Bronchial epithelial cell (primary cell): Measurements from ENCODE around the gene CHST3. TPM values are rescaled to one million over a fixed set of nuclear protein-coding genes. Genes with fewer than 3 reads are reported as not detected.

ENCODE experiments used
- DNase-seq: peaks from one replicate; pipeline ENCODE4 v3.0.0-alpha.2; 2010; ENCODE audit warnings: low read depth
- FAIRE-seq: peaks from 2 replicates; lab custom pipeline; 2011; peaks lifted over from hg19 to GRCh38; lab: Jason Lieb, UNC
- H3K27me3 ChIP-seq: 2 replicates; pipeline ENCODE4 v1.5.1; 2011; ENCODE audit warnings: low read length; ENCODE audit not compliant: control insufficient read depth, insufficient read depth
- H3K36me3 ChIP-seq: 2 replicates; pipeline ENCODE4 v1.5.1; 2011; ENCODE audit warnings: low read length; ENCODE audit not compliant: control insufficient read depth, insufficient read depth
- H3K4me3 ChIP-seq: 2 replicates; pipeline ENCODE4 v1.5.1; 2011; ENCODE audit warnings: mild to moderate bottlenecking, low read depth, low read length, control low read depth
- CTCF ChIP-seq: IDR thresholded peaks from 2 replicates; pipeline ENCODE4 v1.5.1; 2011; ENCODE audit warnings: mild to moderate bottlenecking, moderate library complexity, low read length, control low read depth, inconsistent platforms; ENCODE audit not compliant: insufficient read depth, severe bottlenecking
- total RNA-seq: library from RNA; depleted of rRNA; stranded (reverse); fragments of >200 nt; gene quantifications from 2 replicates; pipeline ENCODE4 v1.2.1, GENCODE V29; 2014

The CHST3 gene
- total RNA-seq, 1 donor from 2014 or later, result 16.6 TPM

- TF ChIP-seq CTCF, result no peak
These were observed 94.2 kb downstream of the CHST3 start for GRCh38 chr10:72058347-72058898.

GRCh38 chr10:72058989-72059842, 95.0 kb downstream of the CHST3 start:
- peaks cover 4% of the 10 kb centered on the region for H3K27me3 ChIP-seq
- no peaks in the 10 kb centered on the region for H3K36me3 ChIP-seq
- DNase-seq, result no peak
- FAIRE-seq, result no peak
- no peak for TF ChIP-seq CTCF
- no peak overlapping the region for H3K4me3 ChIP-seq

More at GRCh38 chr10:72058347-72058898, 94.2 kb downstream of the CHST3 start:
- peaks cover 4% of the 10 kb centered on the region for H3K27me3 ChIP-seq
- no peak overlapping the region for H3K4me3 ChIP-seq
- FAIRE-seq (no peak), DNase-seq (no peak)
- H3K36me3 ChIP-seq, result no peaks in the 10 kb centered on the region

- no peak overlapping the region for H3K4me3 ChIP-seq
- no peak for FAIRE-seq
- no peak for TF ChIP-seq CTCF
- H3K36me3 ChIP-seq, result no peaks in the 10 kb centered on the region
- no peak for DNase-seq
- peaks cover 4% of the 10 kb centered on the region for H3K27me3 ChIP-seq
These were observed 95.9 kb downstream of the CHST3 start for GRCh38 chr10:72059843-72060822.

GRCh38 chr10:72061491-72061890, 97.3 kb downstream of the CHST3 start:
- Histone ChIP-seq H3K36me3 (no peaks in the 10 kb centered on the region), H3K27me3 (peaks cover 4% of the 10 kb centered on the region), H3K4me3 (no peak overlapping the region)
- peak; percentile 10 for TF ChIP-seq CTCF
- no peak for DNase-seq
- no peak for FAIRE-seq

GRCh38 chr10:72061930-72062329, 97.7 kb downstream of the CHST3 start:
- DNase-seq (no peak), FAIRE-seq (no peak)
- no peak for TF ChIP-seq CTCF
- Histone ChIP-seq H3K27me3 (peaks cover 6% of the 10 kb centered on the region), H3K36me3 (no peaks in the 10 kb centered on the region), H3K4me3 (no peak overlapping the region)
